Trophoblast cell (in vitro differentiated cells and primary cell): ENCODE measurements around the gene ANKRD33B.

ENCODE experiments used
- DNase-seq, 2 donors: peaks; one replicate each; pipeline ENCODE4 v3.0.0-alpha.2; 2016
- H2AFZ ChIP-seq: 2 replicates; pipeline ENCODE4 v1.6.1; 2013; ENCODE audit warnings: low read length, moderate library complexity, mild to moderate bottlenecking; ENCODE audit not compliant: insufficient read depth, poor library complexity
- H2AK5ac ChIP-seq: 2 replicates; pipeline ENCODE4 v1.6.1; 2013; ENCODE audit warnings: mild to moderate bottlenecking, low read length
- H2BK120ac ChIP-seq: 2 replicates; pipeline ENCODE4 v1.6.1; 2013; ENCODE audit warnings: low read length, mild to moderate bottlenecking, moderate library complexity; ENCODE audit not compliant: insufficient read depth, poor library complexity
- H2BK12ac ChIP-seq: 2 replicates; pipeline ENCODE4 v1.6.1; 2013; ENCODE audit warnings: mild to moderate bottlenecking, low read length, moderate library complexity
- H2BK5ac ChIP-seq: 2 replicates; pipeline ENCODE4 v1.6.1; 2013; ENCODE audit warnings: low read length, low read depth, moderate library complexity, mild to moderate bottlenecking; ENCODE audit not compliant: poor library complexity
- H3K14ac ChIP-seq: 2 replicates; pipeline ENCODE4 v1.6.1; 2013; ENCODE audit warnings: mild to moderate bottlenecking, low read length
- H3K18ac ChIP-seq: 2 replicates; pipeline ENCODE4 v1.6.1; 2013; ENCODE audit warnings: mild to moderate bottlenecking, low read length
- H3K23ac ChIP-seq: 2 replicates; pipeline ENCODE4 v1.6.1; 2013; ENCODE audit warnings: low read length
- H3K27ac ChIP-seq: 2 replicates; pipeline ENCODE4 v1.5.1; 2013; ENCODE audit warnings: low read depth, mild to moderate bottlenecking, inconsistent platforms, low read length, moderate library complexity
- H3K27me3 ChIP-seq: 2 replicates; pipeline ENCODE4 v1.6.1; 2013; ENCODE audit warnings: inconsistent platforms, mild to moderate bottlenecking, low read length, moderate library complexity; ENCODE audit not compliant: insufficient read depth
- H3K36me3 ChIP-seq, 2 experiments: 1 replicate in 1 of 2; 2 replicates in 1 of 2; pipeline ENCODE4 v1.6.1; 2013; ENCODE audit warnings: low read length in 2 of 2, mild to moderate bottlenecking in 2 of 2, moderate library complexity in 1 of 2; ENCODE audit not compliant: insufficient read depth in 2 of 2, control insufficient read depth in 1 of 2
- H3K4ac ChIP-seq: 2 replicates; pipeline ENCODE4 v1.6.1; 2013; ENCODE audit warnings: low read depth, mild to moderate bottlenecking, low read length, moderate library complexity
- H3K4me1 ChIP-seq, 2 experiments: 1 replicate in 1 of 2; 2 replicates in 1 of 2; pipeline ENCODE4 v1.6.1; 2013; ENCODE audit warnings: low read length in 2 of 2, mild to moderate bottlenecking in 2 of 2, moderate library complexity in 1 of 2; ENCODE audit not compliant: insufficient read depth in 2 of 2, control insufficient read depth in 1 of 2
- H3K4me2 ChIP-seq: 2 replicates; pipeline ENCODE4 v1.6.1; 2013; ENCODE audit warnings: inconsistent platforms, mild to moderate bottlenecking, low read length, moderate library complexity
- H3K4me3 ChIP-seq: 2 replicates; pipeline ENCODE4 v1.5.1; 2013; ENCODE audit warnings: mild to moderate bottlenecking, low read depth, low read length, inconsistent platforms
- H3K79me1 ChIP-seq: one replicate; pipeline ENCODE4 v1.6.1; 2013; ENCODE audit warnings: low read length
- H3K79me2 ChIP-seq: 2 replicates; pipeline ENCODE4 v1.6.1; 2013; ENCODE audit warnings: low read length, mild to moderate bottlenecking; ENCODE audit not compliant: control insufficient read depth, insufficient read depth, poor library complexity
- H3K9ac ChIP-seq: 2 replicates; pipeline ENCODE4 v1.6.1; 2013; ENCODE audit warnings: mild to moderate bottlenecking, low read length
- H3K9me3 ChIP-seq: 2 replicates; pipeline ENCODE4 v1.6.1; 2013; ENCODE audit warnings: low read depth, mild to moderate bottlenecking, control low read depth, inconsistent platforms, low read length; ENCODE audit not compliant: insufficient read depth
- H4K12ac ChIP-seq: 2 replicates; pipeline ENCODE4 v1.6.1; 2013; ENCODE audit warnings: low read depth, mild to moderate bottlenecking, low read length, moderate library complexity
- H4K8ac ChIP-seq: 2 replicates; pipeline ENCODE4 v1.6.1; 2013; ENCODE audit warnings: low read depth, mild to moderate bottlenecking, low read length, moderate library complexity
- H4K91ac ChIP-seq: one replicate; pipeline ENCODE4 v1.6.1; 2013; ENCODE audit warnings: low read depth, mild to moderate bottlenecking, low read length, moderate library complexity
- WGBS: extraction: QIAGEN DNeasy Blood & Tissue Kit; methylation state at CpG from one replicate; pipeline ENCODE4 v1.1.7; 2013; ENCODE audit warnings: missing lambda C conversion rate; ENCODE audit not compliant: insufficient read length, insufficient coverage; ENCODE audit errors: extremely low coverage; 5-methylcytosine and 5-hydroxymethylcytosine counted together

ANKRD33B gene

GRCh38 chr5:10702911-10703491, 139.1 kb downstream of the ANKRD33B start:
- Histone ChIP-seq H3K27ac (peak overlapping the region; percentile 90), H3K4me2 (peak overlapping the region; percentile 35), H3K4me3 (no peak overlapping the region), H4K91ac (peak overlapping the region; percentile 77), H2AK5ac (no peak overlapping the region), H4K12ac (no peak overlapping the region), H3K9me3 (no peaks in the 10 kb centered on the region), H3K79me2 (peaks cover 2% of the 10 kb centered on the region), H3K23ac (no peak overlapping the region), H3K4me1 (peaks cover 54 to 65% of the 10 kb centered on the region in 2 experiments), H3K9ac (no peak overlapping the region), H2AFZ (no peak overlapping the region), H3K79me1 (peaks cover 23% of the 10 kb centered on the region), H2BK12ac (peak overlapping the region; percentile 72), H3K27me3 (no peaks in the 10 kb centered on the region), H3K14ac (no peak overlapping the region), H4K8ac (no peak overlapping the region), H3K18ac (peak overlapping the region; percentile 30), H3K4ac (no peak overlapping the region), H2BK120ac (peak overlapping the region; percentile 83), H2BK5ac (peak overlapping the region; percentile 78), H3K36me3 (peaks cover 6 to 7% of the 10 kb centered on the region in 2 experiments)
- no CpG with 5 or more reads among the region's 7 CpGs for WGBS
- peak; percentile 81 to 94 for DNase-seq

- Histone ChIP-seq H3K23ac (no peak overlapping the region), H3K4me3 (no peak overlapping the region), H2BK5ac (peak overlapping the region; percentile 68), H3K9me3 (no peaks in the 10 kb centered on the region), H2AK5ac (peak overlapping the region; percentile 90), H3K27me3 (no peaks in the 10 kb centered on the region), H3K4me1 (peaks cover 53 to 62% of the 10 kb centered on the region in 2 experiments), H3K9ac (no peak overlapping the region), H3K79me2 (peaks cover 2% of the 10 kb centered on the region), H2AFZ (no peak overlapping the region), H3K36me3 (peaks cover 7 to 8% of the 10 kb centered on the region in 2 experiments), H3K14ac (peak overlapping the region; percentile 77), H3K79me1 (peaks cover 23% of the 10 kb centered on the region), H3K4ac (peak overlapping the region; percentile 62), H4K91ac (peak overlapping the region; percentile 53), H3K18ac (peak overlapping the region; percentile 81), H2BK120ac (peak overlapping the region; percentile 67), H3K4me2 (no peak overlapping the region), H2BK12ac (peak overlapping the region; percentile 74), H4K12ac (no peak overlapping the region), H4K8ac (peak overlapping the region; percentile 49), H3K27ac (peak overlapping the region; percentile 65)
- WGBS, result no CpG with 5 or more reads among the region's 5 CpGs
- DNase-seq, result no peak
Observed at GRCh38 chr5:10703676-10704075, 139.8 kb downstream of the ANKRD33B start.

- Histone ChIP-seq H3K9ac (no peak overlapping the region), H3K23ac (no peak overlapping the region), H2AK5ac (no peak overlapping the region), H3K79me1 (peaks cover 22% of the 10 kb centered on the region), H2BK12ac (peak overlapping the region; percentile 3), H3K9me3 (no peaks in the 10 kb centered on the region), H4K8ac (no peak overlapping the region), H4K91ac (peak overlapping the region; percentile 2), H3K27me3 (no peaks in the 10 kb centered on the region), H3K79me2 (peaks cover 2% of the 10 kb centered on the region), H2BK5ac (no peak overlapping the region), H3K4me3 (no peak overlapping the region), H3K14ac (peak overlapping the region; percentile 9), H2AFZ (no peak overlapping the region), H3K4me2 (no peak overlapping the region), H3K36me3 (peaks cover 9 to 12% of the 10 kb centered on the region in 2 experiments), H3K4ac (no peak overlapping the region), H3K27ac (peak overlapping the region; percentile 23), H4K12ac (no peak overlapping the region), H3K18ac (peak overlapping the region; percentile 53), H3K4me1 (peaks cover 51 to 52% of the 10 kb centered on the region in 2 experiments), H2BK120ac (no peak overlapping the region)
- WGBS, result no CpG with 5 or more reads among the region's 10 CpGs
- peak; percentile 92 to 94 for DNase-seq
Observed at GRCh38 chr5:10704949-10705621, 141.2 kb downstream of the ANKRD33B start.

- no CpG with 5 or more reads among the region's 2 CpGs for WGBS
- no peak overlapping the region for H3K27ac ChIP-seq
Observed at GRCh38 chr5:10705747-10706146, 141.9 kb downstream of the ANKRD33B start.

More at GRCh38 chr5:10705747-10706146, 141.9 kb downstream of the ANKRD33B start:
- no peak overlapping the region for H3K4me2 ChIP-seq
- peaks cover 49 to 53% of the 10 kb centered on the region in 2 experiments for H3K4me1 ChIP-seq
- H4K12ac ChIP-seq, result no peak overlapping the region
- no peak overlapping the region for H3K23ac ChIP-seq
- H3K18ac ChIP-seq, result no peak overlapping the region
- no peak overlapping the region for H2AK5ac ChIP-seq
- no peaks in the 10 kb centered on the region for H3K27me3 ChIP-seq
- no peak overlapping the region for H3K4me3 ChIP-seq
- no peak overlapping the region for H2AFZ ChIP-seq
- H2BK120ac ChIP-seq, result no peak overlapping the region
- no peak overlapping the region for H2BK5ac ChIP-seq
- H3K14ac ChIP-seq, result no peak overlapping the region
- H4K91ac ChIP-seq, result no peak overlapping the region
- H3K9me3 ChIP-seq, result no peaks in the 10 kb centered on the region
- DNase-seq, result peak; percentile 73 to 93
- no peak overlapping the region for H2BK12ac ChIP-seq
- no peak overlapping the region for H3K4ac ChIP-seq
- H3K79me2 ChIP-seq, result peaks cover 2% of the 10 kb centered on the region
- peaks cover 12% of the 10 kb centered on the region in 2 experiments for H3K36me3 ChIP-seq
- H4K8ac ChIP-seq, result no peak overlapping the region
- H3K9ac ChIP-seq, result no peak overlapping the region
- peaks cover 17% of the 10 kb centered on the region for H3K79me1 ChIP-seq
